ENCODE results near the gene SOS1.

- no peak for TF ChIP-seq HNF4A (CRISPR knock-in tag; IDR thresholded peaks at IDR 0.05)
- TF ChIP-seq ATF1 (CRISPR knock-in tag; IDR thresholded peaks at IDR 0.05) = peak; percentile 0; the same call in 1 of the 2 replicates
- no peak for TF ChIP-seq PCBP1 (IDR thresholded peaks at IDR 0.05; ENCODE audit: borderline replicate concordance, low read depth, low read length)
- no peak for TF ChIP-seq CTCF (CRISPR knock-in tag; IDR thresholded peaks at IDR 0.05)
- TF ChIP-seq ZNF274 (CRISPR knock-in tag; IDR thresholded peaks at IDR 0.05) = no peak
- TF ChIP-seq ZFP36 (IDR thresholded peaks at IDR 0.05; ENCODE audit: borderline replicate concordance, low read depth, low read length, partially characterized antibody) = no peak
- TF ChIP-seq ZNF232 (CRISPR knock-in tag; IDR thresholded peaks at IDR 0.05; ENCODE audit: borderline replicate concordance) = no peak
- no peak for TF ChIP-seq SMARCE1 (IDR thresholded peaks at IDR 0.05; ENCODE audit: borderline replicate concordance)
- TF ChIP-seq EZH2 (conservative IDR thresholded peaks at IDR 0.05; ENCODE audit: low read depth, low read length) = no peak
Observed at GRCh38 chr2:39139511-39140237, 18.8 kb upstream of the SOS1 start.

Data from HepG2 (cell line).